Effector memory CD8-positive, alpha-beta T cell (primary cell): Measurements from ENCODE around the gene EFCAB5.
"Not testable (repeated sequence)": the region's sequence is repeated elsewhere in the genome, so short reads cannot be mapped to it uniquely, and the experiment has no call there.

Source experiments
- ATAC-seq: fragments of 150-1000 bp; cut with Tn5 transposase; replicated peaks from 2 replicates; pipeline ENCODE4 v1.10.0; 2021; ENCODE audit warnings: mild to moderate bottlenecking, moderate library complexity
- DNase-seq, 3 experiments: peaks; one replicate each; pipeline ENCODE4 v3.0.0; 2021
- H3K27ac Mint-ChIP-seq, 2 donors: one replicate each; pipeline ENCODE4 v1.8.0; 2022; ENCODE audit warnings: mild to moderate bottlenecking in 2 of 2, mixed read lengths in 2 of 2, moderate library complexity in 2 of 2
- H3K27me3 Mint-ChIP-seq, 2 donors: one replicate each; pipeline ENCODE4 v1.8.0; 2022; ENCODE audit warnings: mixed read lengths in 2 of 2
- H3K36me3 Mint-ChIP-seq: one replicate; pipeline ENCODE4 v1.8.0; 2022; ENCODE audit warnings: mild to moderate bottlenecking, moderate library complexity, mixed read lengths; ENCODE audit not compliant: insufficient read depth
- H3K4me1 Mint-ChIP-seq, 2 donors: one replicate each; pipeline ENCODE4 v1.8.0; 2022; ENCODE audit warnings: low read depth in 2 of 2, mixed read lengths in 2 of 2
- H3K4me3 Mint-ChIP-seq, 2 donors: one replicate each; pipeline ENCODE4 v1.8.0; 2022; ENCODE audit warnings: mild to moderate bottlenecking in 2 of 2, mixed read lengths in 2 of 2, moderate library complexity in 2 of 2
- H3K9me3 Mint-ChIP-seq, 2 donors: one replicate each; pipeline ENCODE4 v1.8.0; 2022; ENCODE audit warnings: mixed read lengths in 2 of 2

The EFCAB5 gene

GRCh38 chr17:29954405-29954804, 13.0 kb downstream of the EFCAB5 start:
- DNase-seq (no peak), ATAC-seq (no peak)
- H3K27ac Mint-ChIP-seq = no peak overlapping the region
- H3K4me3 Mint-ChIP-seq = no peak overlapping the region
- H3K27me3 Mint-ChIP-seq = no peaks in the 10 kb centered on the region
- H3K4me1 Mint-ChIP-seq = no peaks in the 10 kb centered on the region
- H3K36me3 Mint-ChIP-seq = no peaks in the 10 kb centered on the region
- H3K9me3 Mint-ChIP-seq = peaks cover 0 to 1% of the 10 kb centered on the region in 2 donors

- no peak for ATAC-seq
- no peaks in the 10 kb centered on the region for H3K27me3 Mint-ChIP-seq
Observed at GRCh38 chr17:29956225-29956624, 14.8 kb downstream of the EFCAB5 start.

GRCh38 chr17:29957488-29957887, 16.1 kb downstream of the EFCAB5 start:
- not testable (repeated sequence) for H3K36me3 Mint-ChIP-seq, H3K27me3 Mint-ChIP-seq, H3K4me1 Mint-ChIP-seq, DNase-seq, H3K9me3 Mint-ChIP-seq, H3K4me3 Mint-ChIP-seq, H3K27ac Mint-ChIP-seq, ATAC-seq

More at GRCh38 chr17:29956225-29956624, 14.8 kb downstream of the EFCAB5 start:
- H3K9me3 Mint-ChIP-seq = peaks cover 0 to 1% of the 10 kb centered on the region in 2 donors
- DNase-seq = no peak
- H3K4me3 Mint-ChIP-seq = no peak overlapping the region
- H3K27ac Mint-ChIP-seq = no peak overlapping the region
- H3K4me1 Mint-ChIP-seq = no peaks in the 10 kb centered on the region
- H3K36me3 Mint-ChIP-seq = no peaks in the 10 kb centered on the region

- no peaks in the 10 kb centered on the region for H3K36me3 Mint-ChIP-seq
- no peaks in the 10 kb centered on the region for H3K27me3 Mint-ChIP-seq
- no peaks in the 10 kb centered on the region for H3K4me1 Mint-ChIP-seq
- DNase-seq = no peak
- no peak overlapping the region for H3K27ac Mint-ChIP-seq
- no peak for ATAC-seq
- H3K9me3 Mint-ChIP-seq = no peaks in the 10 kb centered on the region
- H3K4me3 Mint-ChIP-seq = no peak overlapping the region
Observed at GRCh38 chr17:29958947-29959657, 17.7 kb downstream of the EFCAB5 start.

GRCh38 chr17:29959658-29960337, 18.4 kb downstream of the EFCAB5 start:
- DNase-seq (no peak), ATAC-seq (no peak)
- H3K27me3 Mint-ChIP-seq = no peaks in the 10 kb centered on the region
- no peaks in the 10 kb centered on the region for H3K4me1 Mint-ChIP-seq
- H3K27ac Mint-ChIP-seq = no peak overlapping the region
- H3K9me3 Mint-ChIP-seq = no peaks in the 10 kb centered on the region
- H3K36me3 Mint-ChIP-seq = no peaks in the 10 kb centered on the region
- H3K4me3 Mint-ChIP-seq = no peak overlapping the region

GRCh38 chr17:29962656-29963055, 21.2 kb downstream of the EFCAB5 start:
- no peaks in the 10 kb centered on the region for H3K36me3 Mint-ChIP-seq
- ATAC-seq = no peak
- no peaks in the 10 kb centered on the region for H3K4me1 Mint-ChIP-seq
- no peak for DNase-seq
- no peak overlapping the region for H3K27ac Mint-ChIP-seq
- no peaks in the 10 kb centered on the region for H3K27me3 Mint-ChIP-seq
- H3K4me3 Mint-ChIP-seq = no peak overlapping the region
- no peaks in the 10 kb centered on the region for H3K9me3 Mint-ChIP-seq

- Mint-ChIP-seq H3K27ac (no peak overlapping the region), H3K4me1 (no peaks in the 10 kb centered on the region), H3K36me3 (no peaks in the 10 kb centered on the region), H3K27me3 (peaks cover 0 to 6% of the 10 kb centered on the region in 2 donors), H3K4me3 (no peak overlapping the region), H3K9me3 (no peaks in the 10 kb centered on the region)
- ATAC-seq (no peak), DNase-seq (no peak)
Observed at GRCh38 chr17:29968271-29968670, 26.8 kb downstream of the EFCAB5 start.

GRCh38 chr17:29972277-29972676, 30.8 kb downstream of the EFCAB5 start:
- Mint-ChIP-seq H3K4me3 (no peak overlapping the region), H3K9me3 (no peaks in the 10 kb centered on the region), H3K27me3 (peaks cover 0 to 6% of the 10 kb centered on the region in 2 donors), H3K27ac (no peak overlapping the region), H3K4me1 (no peaks in the 10 kb centered on the region), H3K36me3 (no peaks in the 10 kb centered on the region)
- no peak for ATAC-seq
- no peak for DNase-seq

- DNase-seq (no peak), ATAC-seq (no peak)
- peaks cover 0 to 6% of the 10 kb centered on the region in 2 donors for H3K27me3 Mint-ChIP-seq
- no peak overlapping the region for H3K27ac Mint-ChIP-seq
- H3K9me3 Mint-ChIP-seq = no peaks in the 10 kb centered on the region
- H3K36me3 Mint-ChIP-seq = no peaks in the 10 kb centered on the region
- H3K4me1 Mint-ChIP-seq = no peaks in the 10 kb centered on the region
- H3K4me3 Mint-ChIP-seq = no peak overlapping the region
Observed at GRCh38 chr17:29973005-29973404, 31.6 kb downstream of the EFCAB5 start.

- H3K27me3 Mint-ChIP-seq = no peaks in the 10 kb centered on the region
- H3K36me3 Mint-ChIP-seq = no peaks in the 10 kb centered on the region
- DNase-seq = no peak
- no peaks in the 10 kb centered on the region for H3K9me3 Mint-ChIP-seq
- no peak for ATAC-seq
- H3K27ac Mint-ChIP-seq = no peak overlapping the region
- no peaks in the 10 kb centered on the region for H3K4me1 Mint-ChIP-seq
- H3K4me3 Mint-ChIP-seq = no peak overlapping the region
Observed at GRCh38 chr17:29977836-29978235, 36.4 kb downstream of the EFCAB5 start.

GRCh38 chr17:29980261-29980660, 38.8 kb downstream of the EFCAB5 start:
- Mint-ChIP-seq H3K4me3 (no peak overlapping the region), H3K27me3 (peaks cover 0 to 9% of the 10 kb centered on the region in 2 donors), H3K36me3 (no peaks in the 10 kb centered on the region), H3K9me3 (no peaks in the 10 kb centered on the region), H3K4me1 (no peaks in the 10 kb centered on the region), H3K27ac (no peak overlapping the region)
- DNase-seq = no peak
- ATAC-seq = no peak

- H3K4me1 Mint-ChIP-seq = no peaks in the 10 kb centered on the region
- peaks cover 0 to 9% of the 10 kb centered on the region in 2 donors for H3K27me3 Mint-ChIP-seq
- no peaks in the 10 kb centered on the region for H3K9me3 Mint-ChIP-seq
- DNase-seq (no peak), ATAC-seq (no peak)
- no peak overlapping the region for H3K27ac Mint-ChIP-seq
- no peaks in the 10 kb centered on the region for H3K36me3 Mint-ChIP-seq
- no peak overlapping the region for H3K4me3 Mint-ChIP-seq
Observed at GRCh38 chr17:29982991-29983653, 41.7 kb downstream of the EFCAB5 start.

GRCh38 chr17:29996458-29996857, 55.0 kb downstream of the EFCAB5 start:
- no peaks in the 10 kb centered on the region for H3K36me3 Mint-ChIP-seq
- H3K27ac Mint-ChIP-seq = no peak overlapping the region
- peaks cover 0 to 4% of the 10 kb centered on the region in 2 donors for H3K4me1 Mint-ChIP-seq
- DNase-seq = no peak
- peaks cover 2 to 7% of the 10 kb centered on the region in 2 donors for H3K9me3 Mint-ChIP-seq
- no peak for ATAC-seq
- no peaks in the 10 kb centered on the region for H3K27me3 Mint-ChIP-seq
- H3K4me3 Mint-ChIP-seq = no peak overlapping the region
